Psoas muscle (tissue), 8 donors: ENCODE data around the gene AGPAT3. TPM values are rescaled to one million over a fixed set of nuclear protein-coding genes. Genes with fewer than 3 reads are reported as not detected.

Source experiments
- ATAC-seq, 4 donors: fragments of 200-7000 bp; cut with Tn5 transposase; one replicate each; pipeline ENCODE4 v1.9.1; 2020; ENCODE audit warnings: moderate library complexity in 3 of 4, mild to moderate bottlenecking in 2 of 4
- DNase-seq, 2 donors: peaks; one replicate each; pipeline ENCODE4 v3.0.0-alpha.2; 2020
- H3K27ac ChIP-seq: fragments of 200-600 bp; one replicate; pipeline ENCODE4 v1.8.0; 2022
- H3K27me3 ChIP-seq, 3 donors: fragments of 200-600 bp in 1 of 3; one replicate each; pipeline versions ENCODE4 v1.6.1 to v1.8.0; 2013 to 2022; ENCODE audit warnings: low read length in 2 of 3, mild to moderate bottlenecking in 2 of 3, moderate library complexity in 1 of 3; ENCODE audit not compliant: insufficient read depth in 3 of 3
- H3K36me3 ChIP-seq, 2 donors: fragments of 200-600 bp in 1 of 2; one replicate each; pipeline versions ENCODE4 v1.6.1 to v1.8.0; 2013 to 2022; ENCODE audit warnings: low read depth in 1 of 2, mild to moderate bottlenecking in 1 of 2, moderate library complexity in 1 of 2; ENCODE audit not compliant: insufficient read depth in 1 of 2
- H3K4me1 ChIP-seq: fragments of 200-600 bp; one replicate; pipeline ENCODE4 v1.8.0; 2022
- H3K4me3 ChIP-seq: fragments of 200-600 bp; one replicate; pipeline ENCODE4 v1.8.0; 2022; ENCODE audit warnings: mild to moderate bottlenecking
- H3K9me3 ChIP-seq: fragments of 200-600 bp; one replicate; pipeline ENCODE4 v1.8.0; 2022
- CTCF ChIP-seq: fragments of 200-600 bp; IDR thresholded peaks from one replicate; pipeline ENCODE4 v1.8.0; 2022; ENCODE audit warnings: antibody characterized with exemption
- WGBS, 3 donors: extraction: QIAGEN DNeasy Blood & Tissue Kit; methylation state at CpG; one replicate each; pipeline versions ENCODE4 v1.1.6 to v1.1.7; 2013; 5-methylcytosine and 5-hydroxymethylcytosine counted together
- intact Hi-C, 2 donors: fragments of 100-400 bp; cut with DNase I; formaldehyde crosslinking; loops; one replicate each; pipeline versions ENCODE4 v1.11.0 to v1.14.2; 2022
- polyA plus RNA-seq, 3 donors: library from polyadenylated mRNA; stranded (reverse); fragments of 200-250 nt; gene quantifications; one replicate each; pipeline ENCODE4 v1.2.3, GENCODE V29; 2013
- total RNA-seq, 4 donors: library from RNA; stranded (reverse); fragmentation: NEBNext Ultra II Directional in 2 of 4; extraction: Animal tissue kit (Norgen Biotek cat#: 25700) in 2 of 4; gene quantifications; one replicate each; pipeline versions ENCODE4 v1.2.1 to v1.2.4, GENCODE V29; 2021 to 2023
- donor health status: healthy with polysubstance abuse.
- donor health status: DM: no; HTN: no; CAD: no; lungs with moderate emphysema.
- donor health status: Bipolar disorder and iron deficiency.
- donor health status: healthy.
- donor health status: DM: yes; HTN: yes; CAD: no.
- donor health status: DM: no; HTN: no; CAD: no.
- donor health status: DM: no; HTN: no; CAD: no.
- donor health status: DM: yes; HTN: yes; CAD: no.

AGPAT3 gene
- total and polyA plus RNA-seq, 7 donors = 28.4 to 117 (median 50.7) TPM

- no peak for TF ChIP-seq CTCF
- Histone ChIP-seq H3K9me3 (no peaks in the 10 kb centered on the region), H3K27me3 (no peaks in the 10 kb centered on the region), H3K27ac (peak overlapping the region; percentile 41), H3K4me1 (peaks cover 41% of the 10 kb centered on the region), H3K36me3 (no peaks in the 10 kb centered on the region), H3K4me3 (no peak overlapping the region)
- DNase-seq (peak in 1 of 2 donors; percentile 76), ATAC-seq (peak; percentile 71 to 81 (median 79))
- intact Hi-C loops = no loop called here
- WGBS, 3 donors = 57 to 71% (median 67%) methylated on average over 21 of the region's 21 CpGs
Observed at GRCh38 chr21:43911015-43911934, 46.3 kb downstream of the AGPAT3 start.

GRCh38 chr21:43911935-43912487 lies 47.0 kb downstream of the AGPAT3 start:
- Histone ChIP-seq H3K9me3 (no peaks in the 10 kb centered on the region), H3K27ac (peak overlapping the region; percentile 41), H3K4me1 (peaks cover 46% of the 10 kb centered on the region), H3K36me3 (no peaks in the 10 kb centered on the region), H3K4me3 (no peak overlapping the region), H3K27me3 (no peaks in the 10 kb centered on the region)
- DNase-seq (peak in 1 of 2 donors; percentile 73), ATAC-seq (peak in 3 of 4 donors; percentile 25 to 62 (median 61))
- TF ChIP-seq CTCF = no peak
- intact Hi-C loops = no loop called here
- WGBS, 3 donors = 75 to 90% (median 79%) methylated on average over 17 of the region's 17 CpGs

GRCh38 chr21:43912500-43912899 lies 47.5 kb downstream of the AGPAT3 start:
- peaks cover 49% of the 10 kb centered on the region for H3K4me1 ChIP-seq
- no peak overlapping the region for H3K4me3 ChIP-seq
- WGBS, 3 donors = 79 to 85% (median 80%) methylated on average over 9 of the region's 9 CpGs
- no peak for TF ChIP-seq CTCF
- ATAC-seq (no peak), DNase-seq (no peak)
- no peaks in the 10 kb centered on the region for H3K9me3 ChIP-seq
- peak overlapping the region; percentile 41 for H3K27ac ChIP-seq
- no peaks in the 10 kb centered on the region for H3K27me3 ChIP-seq
- H3K36me3 ChIP-seq = no peaks in the 10 kb centered on the region
- intact Hi-C loops = no loop called here

- H3K27ac ChIP-seq = peak overlapping the region; percentile 41
- WGBS, 3 donors = 85 to 95% (median 86%) methylated on average over 3 of the region's 3 CpGs
Observed at GRCh38 chr21:43912910-43913309, 47.9 kb downstream of the AGPAT3 start.

More at GRCh38 chr21:43912910-43913309, 47.9 kb downstream of the AGPAT3 start:
- H3K4me1 ChIP-seq = peaks cover 49% of the 10 kb centered on the region
- intact Hi-C loops = no loop called here
- H3K4me3 ChIP-seq = no peak overlapping the region
- no peak for DNase-seq
- no peaks in the 10 kb centered on the region for H3K36me3 ChIP-seq
- no peaks in the 10 kb centered on the region for H3K27me3 ChIP-seq
- no peak for ATAC-seq
- H3K9me3 ChIP-seq = no peaks in the 10 kb centered on the region
- no peak for TF ChIP-seq CTCF
